ENCODE measurements around the gene FRAT2.
"Not testable (repeated sequence)": the region's sequence is repeated elsewhere in the genome, so short reads cannot be mapped to it uniquely, and the experiment has no call there.

FRAT2 gene

DNA sequence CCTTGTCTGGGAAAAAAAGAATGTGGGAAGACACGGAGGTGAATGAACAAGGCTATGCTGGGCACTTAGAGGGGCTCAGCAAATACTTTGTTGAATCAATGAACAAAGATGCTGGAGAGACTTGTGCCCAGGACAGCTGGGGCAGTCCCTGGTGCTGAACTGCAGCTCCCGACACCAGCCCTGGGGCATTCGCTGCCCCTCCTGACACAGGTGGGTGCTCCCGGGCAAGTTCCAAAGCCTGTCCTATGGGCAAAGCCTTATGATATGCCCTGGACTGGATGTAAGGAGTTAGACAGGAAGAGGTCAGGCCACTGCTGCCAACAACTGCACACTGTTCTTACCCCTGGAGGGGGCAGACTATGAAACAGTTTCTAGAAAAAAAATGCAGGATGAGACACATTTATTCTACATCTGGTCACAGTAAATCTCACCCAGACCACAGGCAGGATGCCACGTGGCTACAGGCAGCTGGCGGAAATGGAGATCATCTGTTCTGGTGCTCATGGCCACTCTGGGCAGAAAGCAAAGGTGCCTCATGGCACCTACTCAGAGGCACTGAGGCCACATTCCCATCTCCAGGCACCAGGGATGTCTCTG lies 21.9 kb upstream of the FRAT2 start:
- no peak for DNase-seq

DNA sequence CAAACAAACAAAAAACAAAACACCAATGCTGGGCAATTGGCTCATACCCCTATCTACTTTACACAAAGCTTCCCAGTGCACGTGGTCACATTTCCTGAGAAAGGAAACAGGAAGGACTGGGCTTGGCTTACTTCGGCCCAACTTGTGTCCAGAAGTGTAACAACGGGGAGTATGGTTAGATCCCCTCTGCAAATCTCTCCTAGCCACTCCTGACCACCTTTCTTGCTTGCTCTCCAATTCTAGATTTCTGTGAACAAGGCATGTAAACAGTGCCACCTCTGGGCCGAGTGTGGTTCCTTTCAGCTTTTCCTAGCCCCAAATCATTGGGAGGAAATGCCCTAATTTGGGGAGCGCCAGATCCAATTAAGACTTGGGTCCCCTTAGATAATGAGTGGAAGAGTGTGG lies 21.0 kb upstream of the FRAT2 start:
- DNase-seq: no peak

DNA sequence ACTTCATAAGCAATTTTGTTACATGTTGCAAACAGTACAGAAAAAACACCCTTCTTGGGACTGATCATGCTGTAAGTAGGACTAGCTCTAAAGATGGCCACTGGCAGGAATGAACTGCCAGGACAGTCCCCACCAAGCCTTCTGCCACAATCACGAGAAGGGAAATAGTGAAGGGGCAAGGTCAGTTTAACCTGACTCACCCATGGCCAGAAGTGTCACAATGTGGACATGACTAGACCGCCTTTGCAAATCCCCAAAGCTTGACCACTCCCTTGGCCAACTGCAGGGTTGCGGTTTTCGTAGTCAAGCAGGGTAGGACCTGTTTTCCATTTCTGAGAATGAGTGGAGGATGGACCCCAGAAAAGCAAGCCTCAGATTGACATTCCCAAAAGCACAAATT lies 19.4 kb upstream of the FRAT2 start:
- DNase-seq: no peak

DNA sequence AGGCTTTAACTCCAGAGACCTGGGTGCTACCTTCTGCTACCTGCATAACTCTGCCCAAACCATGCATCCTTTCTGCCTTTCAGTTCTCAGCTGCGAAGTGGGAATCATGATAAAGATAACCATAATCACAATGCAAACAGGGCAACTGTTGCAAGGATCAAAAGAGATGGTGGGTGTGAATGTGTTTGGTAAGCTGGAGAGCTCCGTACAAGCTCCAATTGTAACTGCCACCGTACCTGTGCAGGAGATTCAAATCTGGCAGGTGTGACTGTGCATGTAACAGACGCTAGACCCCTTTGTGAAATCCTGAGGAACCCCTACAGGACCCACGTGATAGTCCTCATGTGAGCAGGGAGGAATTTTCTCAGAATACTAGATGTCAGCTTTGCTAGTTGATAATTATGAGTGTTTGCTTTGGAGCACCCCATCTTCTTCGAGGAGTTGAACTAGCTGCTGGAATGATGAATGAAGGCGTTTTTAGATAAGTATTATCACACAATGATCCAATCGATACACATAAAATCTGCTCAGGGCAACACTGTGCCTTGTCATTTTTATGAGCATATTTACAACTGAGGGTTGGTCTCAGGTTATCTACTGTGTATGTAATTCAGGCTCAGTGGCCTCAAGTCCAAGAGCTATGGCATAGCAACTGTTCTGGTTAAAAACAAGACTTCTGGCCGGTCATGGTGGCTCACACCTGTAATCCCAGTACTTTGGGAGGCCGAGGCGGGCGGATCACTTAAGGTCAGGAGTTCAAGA lies 15.4 kb upstream of the FRAT2 start:
- DNase-seq: no peak

DNA sequence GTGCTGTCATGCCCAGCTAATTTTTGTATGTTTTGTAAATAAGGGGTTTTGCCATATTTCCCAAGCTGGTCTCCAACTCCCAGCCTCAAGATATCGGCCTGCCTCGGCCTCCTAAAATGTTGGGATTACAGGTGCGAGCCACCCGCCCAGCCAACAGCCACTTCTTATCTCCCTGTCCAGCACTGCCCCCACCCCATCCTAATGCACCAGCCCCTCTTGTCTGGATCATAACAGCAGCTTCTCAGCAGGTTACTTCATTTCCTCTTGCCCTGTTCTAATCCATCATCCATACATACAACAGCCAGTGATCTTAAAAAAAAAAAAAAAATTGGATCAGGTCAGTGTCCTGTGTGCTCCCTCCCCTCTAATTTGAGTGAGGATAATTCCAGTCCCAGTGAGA lies 12.8 kb upstream of the FRAT2 start:
- DNase-seq: no peak

DNA sequence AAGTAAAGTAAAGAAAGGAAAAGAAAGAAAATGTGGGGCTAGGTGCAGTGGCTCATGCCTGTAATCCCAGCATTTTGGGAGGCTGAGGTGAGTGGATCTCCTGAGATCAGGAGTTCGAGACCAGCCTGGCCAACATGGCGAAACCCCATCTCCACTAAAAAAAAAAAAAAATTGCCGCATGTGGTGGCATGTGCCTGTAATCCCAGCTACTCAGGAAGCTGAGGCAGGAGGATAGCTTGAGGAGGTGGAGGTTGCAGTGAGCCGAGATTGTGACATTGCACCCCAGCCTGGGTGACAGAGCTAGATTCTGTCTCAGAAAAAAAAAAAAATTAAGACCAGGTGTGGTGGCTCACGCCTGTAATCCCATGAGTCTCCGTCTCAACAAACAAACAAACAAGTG lies 9.1 kb upstream of the FRAT2 start:
- not testable (repeated sequence) for DNase-seq

DNA sequence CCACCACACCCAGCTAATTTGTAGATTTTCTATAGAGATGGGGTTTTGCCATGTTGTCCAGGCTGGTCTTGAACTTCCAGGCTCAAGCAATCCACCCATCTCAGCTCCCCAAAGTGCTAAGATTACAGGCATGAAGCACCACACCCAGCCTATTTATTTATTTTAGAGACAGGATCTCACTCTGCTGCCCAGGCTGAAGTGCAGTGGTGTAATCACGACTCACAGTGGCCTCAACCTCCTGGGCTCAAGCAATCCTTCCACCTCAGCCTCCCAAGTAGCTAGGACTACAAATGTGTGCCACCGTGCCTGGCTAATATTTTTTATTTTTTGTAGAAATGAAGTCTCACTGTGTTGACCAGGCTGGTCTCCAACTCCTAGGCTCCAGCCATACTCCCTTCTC lies 6.9 kb upstream of the FRAT2 start:
- DNase-seq: no peak

DNA sequence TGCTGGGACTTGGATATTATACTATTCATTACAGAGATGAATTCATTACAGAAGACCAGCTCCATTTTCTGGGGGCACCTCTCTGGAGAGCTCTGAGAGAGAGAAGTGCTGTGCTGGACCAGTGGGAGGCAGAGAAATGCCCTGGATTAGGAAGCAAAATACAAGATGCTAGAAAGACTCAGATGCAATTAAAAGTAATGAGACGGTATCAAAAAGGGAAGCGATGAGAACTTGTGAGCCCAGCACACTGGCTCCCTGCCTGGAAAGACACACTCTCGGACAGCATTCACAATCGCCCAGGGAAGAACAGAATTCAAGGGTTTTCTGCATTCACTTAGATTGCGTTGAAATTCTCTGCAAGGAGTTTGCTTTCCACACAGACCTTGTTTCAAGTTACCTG lies 3.5 kb upstream of the FRAT2 start:
- no peak for DNase-seq

DNA sequence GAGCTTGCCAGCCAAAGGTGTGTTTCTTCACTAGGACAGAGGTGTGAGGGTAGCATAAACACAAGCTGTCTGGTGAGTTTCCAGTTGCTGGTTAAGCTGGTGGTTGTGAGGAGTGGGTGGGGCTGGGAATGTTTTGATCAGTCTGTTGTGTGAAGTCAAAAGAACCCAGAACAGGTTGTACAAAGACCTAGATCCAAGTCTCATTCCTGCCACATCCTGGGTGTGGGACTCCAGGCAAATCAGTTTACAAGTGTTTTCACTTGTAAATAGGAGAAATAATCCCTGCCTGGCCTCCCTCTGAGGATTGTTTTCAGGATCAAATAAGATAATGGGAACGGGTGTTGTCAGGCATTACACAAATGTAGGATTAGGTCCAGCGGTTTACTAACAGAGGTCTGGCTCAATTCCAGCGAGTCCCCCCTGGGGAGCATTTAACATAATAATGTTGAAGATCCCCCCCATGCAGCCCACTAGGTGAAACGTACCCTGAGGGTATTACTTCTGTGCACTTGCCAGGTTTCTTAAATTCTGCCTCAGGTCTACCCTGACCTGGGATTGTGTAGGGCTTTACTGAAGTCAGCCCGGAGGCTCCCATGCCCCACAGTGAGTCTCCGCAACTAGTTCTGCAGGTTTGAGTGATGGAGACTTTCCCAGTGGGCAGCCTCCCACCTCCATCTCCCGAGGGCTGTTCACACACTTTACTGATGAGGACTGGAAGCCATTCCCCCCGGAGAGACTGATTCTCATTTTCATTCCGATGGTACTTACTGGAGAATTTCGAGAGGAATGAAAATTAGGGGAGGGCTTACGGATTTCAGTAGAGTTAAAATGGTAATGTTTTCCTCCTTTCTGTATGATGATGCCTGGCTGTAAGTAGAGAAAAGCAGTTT lies 2.7 kb upstream of the FRAT2 start:
- DNase-seq: no peak

DNA sequence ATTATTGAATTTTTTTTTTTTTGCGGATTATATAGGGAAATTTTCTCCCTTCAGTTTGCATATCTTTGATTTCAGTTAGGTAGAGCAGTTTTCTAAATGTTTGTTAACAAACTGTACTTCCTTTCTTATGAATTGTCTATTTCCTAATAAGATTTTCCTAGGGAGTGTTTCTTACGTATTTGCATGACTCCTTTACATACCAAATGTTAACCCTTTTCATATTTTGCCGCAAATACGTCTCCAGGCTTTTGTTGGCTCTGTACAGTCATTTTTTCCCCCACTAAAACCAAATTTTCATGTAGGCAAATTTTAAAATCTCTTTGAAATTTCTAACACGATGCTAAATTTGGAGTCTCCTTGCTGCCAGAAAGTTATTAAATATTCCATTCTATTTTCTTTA lies 1.9 kb upstream of the FRAT2 start:
- DNase-seq: no peak

DNA sequence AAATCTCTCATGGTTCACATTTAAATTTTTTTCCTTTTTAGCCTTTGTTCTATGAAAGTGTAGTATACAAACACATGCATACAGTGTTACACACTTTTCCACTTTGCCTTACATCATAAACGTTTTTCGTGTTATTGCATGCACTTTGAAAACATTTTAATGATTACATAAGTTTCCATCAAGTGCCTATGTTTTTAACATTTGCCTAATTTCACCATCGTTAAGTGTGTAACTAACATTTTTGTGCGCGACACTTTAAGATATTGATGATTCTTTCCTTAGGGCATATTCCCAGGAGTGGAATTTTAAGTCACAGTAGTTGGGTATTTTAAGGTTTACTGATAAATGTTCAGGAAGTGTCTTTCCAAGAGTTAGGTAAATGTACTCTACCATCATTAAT lies 1.5 kb upstream of the FRAT2 start:
- no peak for DNase-seq

DNA sequence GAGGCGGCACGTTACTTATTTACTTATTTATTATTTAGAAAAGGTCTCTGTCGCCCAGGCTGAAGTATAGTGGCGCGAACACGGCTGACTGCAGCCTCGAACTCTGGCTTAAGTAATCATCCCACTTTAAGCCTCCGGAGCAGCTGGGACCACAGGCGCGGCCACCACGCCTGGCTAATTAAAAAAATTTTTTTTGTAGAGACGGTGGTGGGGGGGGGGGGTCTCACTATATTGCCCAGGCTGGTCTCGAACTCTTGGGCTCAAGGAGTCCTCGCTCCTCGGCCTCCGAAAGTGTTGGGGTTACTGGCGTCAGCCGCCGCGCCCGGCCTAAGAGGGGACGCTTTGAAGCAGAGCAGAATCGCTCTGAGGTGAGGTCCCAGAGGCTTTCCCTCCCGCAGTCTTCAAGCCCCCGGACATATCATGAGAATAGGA lies 675 bp upstream of the FRAT2 start:
- DNase-seq: no peak

DNA sequence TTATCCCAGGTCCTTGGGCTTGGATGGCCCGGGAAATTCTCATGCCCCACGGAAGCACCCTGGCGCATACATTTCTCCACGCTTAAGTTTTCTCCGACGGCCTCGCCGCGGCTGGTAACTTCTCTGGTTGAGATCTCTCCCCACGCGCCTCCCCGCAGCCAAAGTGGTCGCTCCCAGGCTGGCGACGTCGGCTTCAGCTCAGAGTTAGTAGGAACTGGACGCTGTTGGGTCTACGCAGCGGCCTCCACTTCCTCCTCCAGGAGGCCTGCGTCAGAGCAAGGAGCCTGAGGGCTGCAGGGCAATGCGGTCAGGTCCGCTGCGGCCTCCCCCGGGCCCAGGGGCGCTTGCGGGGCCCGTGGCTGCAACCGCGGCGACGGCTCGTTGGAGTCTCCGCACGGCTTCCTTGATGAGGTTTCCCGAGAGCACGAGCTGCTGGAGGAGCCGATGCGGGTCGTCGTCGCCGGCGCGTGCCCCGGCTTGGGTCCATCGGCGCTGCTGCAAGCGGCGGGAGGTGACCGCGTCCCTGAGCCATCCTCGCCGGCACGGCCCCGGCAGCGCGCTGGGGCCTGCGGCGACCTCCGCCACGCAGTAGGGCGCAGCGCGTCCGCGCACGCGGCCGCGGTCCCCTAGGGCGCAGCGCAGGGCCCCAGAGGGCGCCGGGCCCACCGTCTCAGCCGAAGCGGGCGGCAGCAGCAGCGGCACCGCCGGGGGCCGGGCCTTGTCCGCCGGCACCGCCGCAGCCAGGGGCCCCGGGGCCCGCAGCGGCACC lies 744 bp downstream of the FRAT2 start:
- no peak for DNase-seq

DNA sequence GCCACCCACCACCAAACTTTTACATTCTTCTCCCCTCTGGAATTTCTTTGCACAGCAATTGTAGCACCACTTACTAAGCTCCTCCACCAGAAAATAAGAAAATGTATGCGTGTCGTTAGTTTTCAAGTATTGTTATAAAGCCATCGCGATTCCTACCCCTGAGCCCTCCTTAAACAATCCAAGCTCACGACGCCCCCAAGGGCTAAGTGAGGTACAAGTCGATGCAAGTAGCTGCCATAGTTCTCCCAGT lies 1.3 kb downstream of the FRAT2 start:
- DNase-seq: no peak

DNA sequence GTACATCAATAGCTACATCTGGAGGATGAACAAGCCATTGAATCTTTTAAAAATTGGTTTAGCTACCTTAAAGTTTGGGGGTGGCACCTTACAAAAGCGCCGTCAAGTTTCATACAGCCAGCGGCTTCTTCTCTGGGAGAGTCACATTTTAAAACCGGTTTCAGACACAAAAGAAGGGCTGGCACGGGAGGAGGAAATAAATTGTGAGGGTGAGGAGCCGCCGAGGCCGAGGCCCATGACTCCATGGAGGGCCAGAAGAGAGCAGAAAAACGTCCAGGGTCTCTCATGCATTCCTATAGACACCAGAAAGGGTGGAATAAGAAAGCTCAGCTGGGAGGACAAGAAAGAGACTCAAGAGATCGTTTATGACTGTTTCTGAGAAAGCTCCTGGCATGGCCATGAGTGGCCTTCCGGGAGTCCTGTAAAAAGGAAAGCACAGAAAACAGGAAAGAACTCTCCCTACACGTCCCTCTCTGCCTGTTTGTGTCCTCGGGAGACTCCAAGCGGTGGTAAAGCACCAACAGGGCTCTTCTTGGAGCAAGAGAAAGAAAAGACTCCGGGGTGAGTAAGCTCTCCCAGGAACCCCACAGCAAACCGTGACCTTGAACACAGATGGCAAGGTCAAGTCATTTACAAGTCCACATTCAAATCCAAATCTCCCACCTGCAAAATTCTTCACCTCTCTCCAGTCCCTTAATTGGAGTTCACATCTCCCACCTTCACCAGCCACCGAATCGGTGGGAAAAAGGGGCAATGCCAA lies 1.8 kb downstream of the FRAT2 start:
- DNase-seq: no peak

DNA sequence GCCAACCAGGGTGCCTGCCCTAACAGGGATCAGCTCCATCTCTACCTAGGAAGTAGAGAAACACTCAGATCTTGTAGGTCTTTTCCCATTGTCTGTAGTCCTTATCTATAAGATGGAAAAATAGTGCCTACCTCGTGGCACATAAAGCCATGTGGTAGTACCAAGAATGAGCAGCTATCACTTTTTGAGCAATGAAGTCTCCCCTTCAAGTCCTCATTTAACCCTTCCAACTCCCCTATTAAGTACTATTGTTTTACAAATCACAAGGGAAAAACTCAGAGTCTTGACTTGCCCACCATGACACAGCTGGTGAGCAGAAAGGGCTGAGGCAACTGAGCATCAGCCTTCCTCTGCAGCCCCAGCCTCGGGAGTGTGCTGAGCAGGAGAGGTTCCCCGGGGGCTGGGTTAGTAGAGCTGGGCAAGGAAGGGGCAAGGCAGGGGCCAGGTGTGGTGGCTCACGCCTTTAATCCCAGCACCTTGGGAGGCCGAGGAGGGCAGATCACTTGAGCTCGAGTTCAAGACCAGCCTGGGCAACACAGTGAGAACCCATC lies 3.3 kb downstream of the FRAT2 start:
- DNase-seq: no peak

DNA sequence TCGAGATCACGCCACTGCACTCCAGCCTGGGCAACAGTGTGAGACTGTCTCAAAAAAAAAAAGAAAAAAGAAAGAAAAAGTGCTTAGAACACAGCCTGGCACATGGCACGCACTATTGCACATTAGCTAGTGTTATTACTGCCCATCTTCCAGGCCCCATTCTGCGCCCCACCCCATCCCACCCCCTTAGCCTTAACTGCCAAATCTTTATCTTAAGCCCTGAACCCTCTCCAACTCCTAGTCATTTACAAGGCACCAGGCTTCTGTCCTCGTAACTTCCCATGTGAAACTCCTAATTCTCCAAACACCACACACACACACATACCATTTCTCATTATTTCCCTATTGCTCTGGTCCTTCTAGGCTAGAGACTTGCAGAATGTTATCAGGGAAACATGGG lies 4.8 kb downstream of the FRAT2 start:
- no peak for DNase-seq

DNA sequence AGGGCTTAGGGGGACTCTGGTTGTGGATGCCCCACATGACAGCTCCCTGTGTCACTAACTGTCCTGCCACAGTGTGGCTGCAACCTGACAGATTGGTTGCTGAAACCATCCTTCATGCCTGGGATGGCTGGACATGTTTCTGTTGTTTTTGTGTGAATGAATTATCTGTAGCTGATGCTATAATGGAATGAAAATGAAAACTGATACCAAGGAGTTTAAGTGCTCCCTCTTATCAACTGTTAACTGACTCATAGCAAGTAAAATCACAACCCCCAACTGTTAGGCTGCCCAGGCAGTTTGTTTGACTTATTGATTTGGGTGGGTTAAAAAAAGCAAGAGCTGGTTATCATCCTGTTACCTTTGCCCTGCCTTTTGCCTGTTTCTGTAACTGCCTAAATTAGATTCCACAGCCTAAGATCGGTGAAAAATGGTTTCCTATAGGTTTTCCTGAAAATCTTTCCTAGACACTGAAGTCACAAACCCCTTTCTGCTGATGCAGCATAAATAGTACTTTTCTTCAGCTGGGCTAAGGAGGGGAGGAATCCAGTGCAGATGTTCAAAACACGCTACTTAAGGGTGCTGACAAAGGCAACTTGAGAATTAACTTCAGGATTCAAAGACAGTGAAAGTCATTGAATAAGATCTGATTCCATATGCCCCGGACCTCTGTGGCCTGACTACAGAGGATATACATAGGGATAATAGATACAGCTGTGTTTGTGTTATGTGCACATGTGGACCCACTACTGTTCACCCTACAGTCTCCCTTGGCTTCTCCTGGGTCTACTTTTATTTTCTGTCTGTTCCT lies 5.7 kb downstream of the FRAT2 start:
- no peak for DNase-seq

DNA sequence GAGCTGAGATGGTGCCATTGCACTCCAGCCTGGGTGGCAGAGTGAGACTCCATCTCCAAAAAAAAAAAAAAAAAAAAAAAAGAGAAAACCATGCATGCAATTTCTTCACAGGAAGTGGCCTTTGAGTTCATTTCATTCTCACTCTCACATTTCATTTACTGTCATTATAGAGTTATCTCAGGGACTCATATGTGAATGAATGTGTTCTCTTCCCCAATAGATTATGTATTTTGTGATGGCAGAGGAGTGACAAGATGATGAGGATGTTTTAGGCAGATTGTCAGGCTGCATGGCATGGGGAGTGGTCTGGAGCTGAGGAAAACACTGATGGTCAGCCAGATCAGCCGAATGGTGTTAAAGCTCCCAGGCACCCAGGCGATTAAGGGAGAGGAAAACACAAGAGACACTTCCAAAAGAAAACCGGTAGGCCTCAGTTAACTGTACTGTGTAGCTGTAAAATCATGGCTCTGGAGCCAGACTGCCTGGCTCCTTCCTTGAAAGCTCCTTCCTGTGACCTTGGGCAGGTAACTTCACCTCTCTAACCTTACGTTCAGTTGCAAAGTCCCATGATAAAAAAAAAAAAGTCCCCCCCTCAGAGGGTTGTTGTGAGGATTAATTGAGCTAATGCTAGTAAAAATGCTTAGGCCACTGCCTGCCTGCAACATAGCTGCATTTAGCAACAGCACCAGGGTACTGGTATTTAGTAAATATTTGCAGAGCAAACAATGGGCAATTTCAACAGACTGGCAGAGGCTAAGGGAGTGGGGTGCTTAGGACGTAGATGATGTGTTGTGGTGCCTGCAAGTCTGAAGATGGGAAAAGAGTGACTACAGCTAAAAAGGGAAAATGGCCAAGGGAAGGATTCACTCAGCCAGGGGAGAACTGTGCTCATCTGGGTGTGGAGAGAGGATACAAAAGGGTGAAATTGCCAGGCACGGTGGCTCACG lies 6.9 kb downstream of the FRAT2 start:
- no peak for DNase-seq

DNA sequence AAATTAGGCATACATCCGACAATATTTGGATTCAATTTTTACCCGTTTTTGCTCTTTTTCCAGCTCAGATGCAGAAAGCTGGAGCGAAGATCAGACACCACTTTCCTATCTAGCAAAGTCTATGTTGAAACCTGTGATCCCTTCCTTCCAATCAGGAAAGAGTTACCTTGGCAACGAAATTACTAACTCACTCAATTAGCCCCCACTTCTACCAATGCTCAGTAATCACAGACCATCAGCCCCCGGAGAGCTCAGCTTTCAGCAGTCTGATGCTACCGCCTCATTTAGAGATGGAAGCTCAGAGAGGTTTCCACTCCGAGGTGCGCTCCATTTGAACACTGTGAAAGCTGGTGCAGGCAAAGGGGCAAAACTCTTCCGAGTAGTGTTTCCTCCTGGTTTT lies 8.8 kb downstream of the FRAT2 start:
- no peak for DNase-seq
